Fibroblast of lung (primary cell): ENCODE results near the gene PTOV1. TPM values are rescaled to one million over a fixed set of nuclear protein-coding genes. Genes with fewer than 3 reads are reported as not detected.

Source experiments
- DNase-seq, 2 donors: peaks; one replicate each; pipeline versions ENCODE4 v3.0.0 to v3.0.0-alpha.2; 2010; ENCODE audit warnings: low read depth in 2 of 2
- H2AFZ ChIP-seq: 2 replicates; pipeline ENCODE4 v1.5.1; 2012; ENCODE audit warnings: low read length, control low read depth, inconsistent platforms
- H3K27ac ChIP-seq: 2 replicates; pipeline ENCODE4 v1.5.1; 2011; ENCODE audit warnings: low read length, control low read depth; ENCODE audit not compliant: insufficient read depth
- H3K27me3 ChIP-seq: 2 replicates; pipeline ENCODE4 v1.5.1; 2011; ENCODE audit warnings: mild to moderate bottlenecking, low read length; ENCODE audit not compliant: control insufficient read depth, insufficient read depth
- H3K36me3 ChIP-seq: 2 replicates; pipeline ENCODE4 v1.5.1; 2011; ENCODE audit warnings: low read length; ENCODE audit not compliant: control insufficient read depth, insufficient read depth
- H3K4me1 ChIP-seq: 2 replicates; pipeline ENCODE4 v1.5.1; 2011; ENCODE audit warnings: low read length; ENCODE audit not compliant: control insufficient read depth, insufficient read depth; ENCODE audit errors: extremely low read depth
- H3K4me2 ChIP-seq: 2 replicates; pipeline ENCODE4 v1.5.1; 2011; ENCODE audit warnings: low read length, control low read depth; ENCODE audit not compliant: insufficient read depth; ENCODE audit errors: extremely low read depth
- H3K4me3 ChIP-seq, 4 experiments: fragments of 200-600 bp in 1 of 4; sonication (generic) in 1 of 4; replicated peaks in 1 of 4; 2 replicates each; pipeline ENCODE4 v1.5.1; 2011 to 2016; ENCODE audit warnings: low read length in 4 of 4, low read depth in 3 of 4, mild to moderate bottlenecking in 3 of 4, control low read depth in 2 of 4, inconsistent platforms in 1 of 4, mixed read lengths in 1 of 4; ENCODE audit not compliant: insufficient read depth in 1 of 4; ENCODE audit errors: control extremely low read depth in 1 of 4
- H3K79me2 ChIP-seq: 2 replicates; pipeline ENCODE4 v1.5.1; 2012; ENCODE audit warnings: mild to moderate bottlenecking, low read length, inconsistent platforms; ENCODE audit not compliant: control insufficient read depth, insufficient read depth
- H3K9ac ChIP-seq: 2 replicates; pipeline ENCODE4 v1.5.1; 2011; ENCODE audit warnings: mild to moderate bottlenecking, low read length, control low read depth; ENCODE audit not compliant: insufficient read depth
- H3K9me3 ChIP-seq: 2 replicates; pipeline ENCODE4 v1.5.1; 2012; ENCODE audit warnings: low read depth, low read length; ENCODE audit not compliant: control insufficient read depth, insufficient read depth
- H4K20me1 ChIP-seq: 2 replicates; pipeline ENCODE4 v1.5.1; 2011; ENCODE audit warnings: low read length; ENCODE audit not compliant: control insufficient read depth, insufficient read depth; ENCODE audit errors: extremely low read depth
- CTCF ChIP-seq, 2 donors: IDR thresholded peaks in 1 of 2; conservative IDR thresholded peaks in 1 of 2; 1 replicate in 1 of 2; 2 replicates in 1 of 2; pipeline ENCODE4 v1.5.1; 2011 to 2012; ENCODE audit warnings: low read length in 2 of 2, control low read depth in 1 of 2, inconsistent platforms in 1 of 2, low read depth in 1 of 2, mild to moderate bottlenecking in 1 of 2
- EZH2 ChIP-seq: IDR thresholded peaks from 2 replicates; pipeline ENCODE4 v1.5.1; 2012; ENCODE audit warnings: low read length, control low read depth, mild to moderate bottlenecking; ENCODE audit errors: missing control alignments
- polyA plus RNA-seq, 2 donors: library from polyadenylated mRNA; depleted of rRNA in 1 of 2; stranded (reverse) in 1 of 2; unstranded in 1 of 2; fragments of >200 nt; gene quantifications; 2 replicates each; pipeline ENCODE4 v1.2.1, GENCODE V29; 2011 to 2012; ENCODE audit warnings: missing spikeins in 1 of 2
- total RNA-seq: library from RNA; depleted of rRNA; stranded (reverse); fragments of >200 nt; gene quantifications from 2 replicates; pipeline ENCODE4 v1.2.1, GENCODE V29; 2014

PTOV1 gene
- total and polyA plus RNA-seq, 2 donors (not counting 1 experiment from before 2014, with no cell fraction given): 41.1 to 56.0 TPM

- Histone ChIP-seq H3K4me2 (peak overlapping the region; percentile 11), H3K27me3 (no peaks in the 10 kb centered on the region), H3K4me3 (no peak overlapping the region), H3K36me3 (no peaks in the 10 kb centered on the region), H3K27ac (no peak overlapping the region), H3K9me3 (no peaks in the 10 kb centered on the region), H3K9ac (no peak overlapping the region), H2AFZ (no peak overlapping the region), H4K20me1 (peaks cover 2% of the 10 kb centered on the region), H3K4me1 (peaks cover 10% of the 10 kb centered on the region), H3K79me2 (peaks cover 13% of the 10 kb centered on the region)
- TF ChIP-seq CTCF (conservative IDR thresholded peaks at IDR 0.05 in 1 of 2, IDR thresholded peaks at IDR 0.05 in 1 of 2; ENCODE audit: low read depth in 1 of 2, low read length in 2 of 2) (no peak), EZH2 (no peak)
- DNase-seq: peak; percentile 90 to 93
These were observed 2.9 kb upstream of the PTOV1 start for GRCh38 chr19:49847731-49848696.

GRCh38 chr19:49848938-49849337, 2.0 kb upstream of the PTOV1 start:
- Histone ChIP-seq H3K79me2 (peaks cover 17% of the 10 kb centered on the region), H4K20me1 (peaks cover 2% of the 10 kb centered on the region), H3K4me1 (peaks cover 10% of the 10 kb centered on the region), H2AFZ (no peak overlapping the region), H3K9me3 (no peaks in the 10 kb centered on the region), H3K36me3 (no peaks in the 10 kb centered on the region), H3K4me3 (no peak overlapping the region), H3K9ac (no peak overlapping the region), H3K27ac (no peak overlapping the region), H3K27me3 (no peaks in the 10 kb centered on the region), H3K4me2 (no peak overlapping the region)
- no peak for DNase-seq
- no peak for TF ChIP-seq EZH2
- no peak for TF ChIP-seq CTCF (conservative IDR thresholded peaks at IDR 0.05 in 1 of 2, IDR thresholded peaks at IDR 0.05 in 1 of 2; ENCODE audit: low read depth in 1 of 2, low read length in 2 of 2)

- Histone ChIP-seq H3K9me3 (no peaks in the 10 kb centered on the region), H3K4me2 (peak overlapping the region; percentile 71), H2AFZ (no peak overlapping the region), H3K27me3 (no peaks in the 10 kb centered on the region), H4K20me1 (peaks cover 2% of the 10 kb centered on the region), H3K4me1 (peaks cover 10% of the 10 kb centered on the region), H3K9ac (no peak overlapping the region), H3K79me2 (peaks cover 23% of the 10 kb centered on the region), H3K27ac (peak overlapping the region; percentile 95), H3K36me3 (peaks cover 1% of the 10 kb centered on the region), H3K4me3 (peak overlapping the region in 3 of 4 experiments; percentile 64 to 94 (median 84))
- no peak for TF ChIP-seq CTCF (conservative IDR thresholded peaks at IDR 0.05 in 1 of 2, IDR thresholded peaks at IDR 0.05 in 1 of 2; ENCODE audit: low read depth in 1 of 2, low read length in 2 of 2)
- TF ChIP-seq EZH2: no peak
- no peak for DNase-seq
These were observed 1.3 kb upstream of the PTOV1 start for GRCh38 chr19:49849433-49850220.
